ENCODE results near the gene FGF14.
"Not testable (repeated sequence)": the region's sequence is repeated elsewhere in the genome, so short reads cannot be mapped to it uniquely, and the experiment has no call there.

FGF14 gene

GRCh38 chr13:101846249-101846648, 555.6 kb downstream of the FGF14 start:
- no peak for TF ChIP-seq CTCF (IDR thresholded peaks at IDR 0.05; ENCODE audit: low read length, missing control alignments)

DNA sequence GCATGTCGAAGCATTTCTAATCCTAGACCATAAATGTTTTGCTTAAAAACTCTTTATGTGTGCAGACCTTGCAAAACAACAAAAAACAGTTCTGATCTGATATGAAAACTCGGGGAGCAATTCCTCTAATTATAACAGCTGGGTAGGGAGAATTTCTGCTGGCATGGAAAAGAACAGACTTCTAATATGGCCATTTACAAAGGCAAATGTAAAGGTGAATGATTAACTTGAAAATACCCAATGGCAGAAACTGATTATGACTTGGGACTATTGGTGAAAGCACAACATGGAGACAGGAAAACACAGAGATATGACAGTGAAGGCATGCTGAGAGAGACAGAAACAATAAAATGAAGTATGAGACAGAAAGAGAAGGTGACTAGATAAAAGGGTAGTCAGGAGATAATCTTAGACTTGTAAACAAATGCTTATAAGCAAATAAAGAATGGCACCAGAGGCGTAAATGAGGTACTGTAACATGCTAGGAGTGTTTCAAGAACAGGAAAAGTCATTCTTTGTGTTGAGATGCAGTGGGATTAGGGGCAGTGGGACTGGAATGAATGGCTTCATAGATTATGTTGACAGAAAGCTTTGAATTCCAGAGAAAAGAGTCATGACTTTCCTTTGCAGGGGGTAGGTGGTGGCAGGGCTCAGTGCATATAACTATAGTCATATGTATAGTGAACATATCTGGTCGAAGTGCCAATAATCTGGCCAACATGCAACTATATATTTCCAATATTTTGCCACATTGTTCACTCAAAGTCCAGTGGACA, 556.4 kb downstream of the FGF14 start:
- no peak for DNase-seq (ENCODE audit: low read depth)
- no peak for TF ChIP-seq CTCF (IDR thresholded peaks at IDR 0.05; ENCODE audit: low read length, missing control alignments)
- no peak overlapping the region for H3K4me3 ChIP-seq (replicated peaks; ENCODE audit: low read depth, low read length)

More at GRCh38 chr13:101846249-101846648, 555.6 kb downstream of the FGF14 start:
- no peak for DNase-seq (ENCODE audit: low read depth)
- no peak overlapping the region for H3K4me3 ChIP-seq (replicated peaks; ENCODE audit: low read depth, low read length)

- no peak overlapping the region for H3K4me3 ChIP-seq (replicated peaks; ENCODE audit: low read depth, low read length)
- no peak for DNase-seq (ENCODE audit: low read depth)
- TF ChIP-seq CTCF (IDR thresholded peaks at IDR 0.05; ENCODE audit: low read length, missing control alignments), result no peak
Observed at GRCh38 chr13:101841698-101842097, 560.1 kb downstream of the FGF14 start.

- no peak overlapping the region for H3K4me3 ChIP-seq (replicated peaks; ENCODE audit: low read depth, low read length)
- TF ChIP-seq CTCF (IDR thresholded peaks at IDR 0.05; ENCODE audit: low read length, missing control alignments), result no peak
- no peak for DNase-seq (ENCODE audit: low read depth)
Observed at GRCh38 chr13:101838323-101838722, 563.5 kb downstream of the FGF14 start.

DNA sequence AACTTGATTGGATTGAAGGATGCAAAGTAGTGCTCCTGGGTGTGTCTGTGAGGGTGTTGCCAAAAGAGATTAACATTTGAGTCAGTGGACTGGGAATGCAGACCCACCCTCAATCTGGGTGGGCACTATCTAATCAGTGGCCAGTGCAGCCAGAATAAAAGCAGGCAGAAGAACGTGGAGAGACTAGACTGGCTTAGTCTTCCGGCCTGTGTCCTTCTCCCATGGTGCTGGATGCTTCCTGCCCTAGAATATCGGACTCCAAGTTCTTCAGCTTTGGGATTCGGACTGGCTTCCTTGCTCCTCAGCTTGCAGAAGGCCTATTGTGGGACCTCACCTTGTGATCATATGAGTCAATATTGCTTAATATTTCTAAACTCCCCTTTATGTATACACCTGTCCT, 564.1 kb downstream of the FGF14 start:
- H3K4me3 ChIP-seq (replicated peaks; ENCODE audit: low read depth, low read length); DNase-seq (ENCODE audit: low read depth): not testable (repeated sequence)

GRCh38 chr13:101837288-101837687, 564.6 kb downstream of the FGF14 start:
- no peak for DNase-seq (ENCODE audit: low read depth)

DNA sequence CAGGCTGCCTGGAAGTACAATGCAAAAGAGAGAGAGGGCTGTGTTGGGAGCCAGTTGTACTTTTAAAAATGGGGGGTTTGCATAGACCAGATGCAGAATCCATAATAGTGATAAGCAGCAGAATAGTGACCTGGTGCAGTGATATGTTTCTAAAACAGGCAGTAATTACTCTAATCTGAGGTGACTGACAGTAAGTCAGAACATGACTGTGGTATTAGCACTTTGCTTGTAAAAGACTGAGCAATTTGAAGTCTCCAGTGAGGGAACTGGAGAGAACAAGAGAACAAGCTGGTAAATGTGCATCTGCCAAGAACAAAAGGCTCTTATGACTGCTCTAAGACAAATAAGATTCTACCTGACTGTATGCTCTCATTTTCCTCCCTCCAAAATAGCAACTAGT, 565.9 kb downstream of the FGF14 start:
- no peak for DNase-seq (ENCODE audit: low read depth)
- no peak for TF ChIP-seq CTCF (IDR thresholded peaks at IDR 0.05; ENCODE audit: low read length, missing control alignments)
- H3K4me3 ChIP-seq (replicated peaks; ENCODE audit: low read depth, low read length), result no peak overlapping the region

More at GRCh38 chr13:101837288-101837687, 564.6 kb downstream of the FGF14 start:
- no peak overlapping the region for H3K4me3 ChIP-seq (replicated peaks; ENCODE audit: low read depth, low read length)
- TF ChIP-seq CTCF (IDR thresholded peaks at IDR 0.05; ENCODE audit: low read length, missing control alignments), result no peak
